ENCODE measurements around the gene GARNL3. TPM values are rescaled to one million over a fixed set of nuclear protein-coding genes. Genes with fewer than 3 reads are reported as not detected.

Gene GARNL3
- total RNA-seq, 6 experiments from 2014 or later, result 0.27 to 0.73 (median 0.57) TPM

- no peak overlapping the region for H3K4me3 Mint-ChIP-seq
- no peaks in the 10 kb centered on the region for H3K36me3 Mint-ChIP-seq (ENCODE audit: low read depth)
- H3K27me3 Mint-ChIP-seq (ENCODE audit: insufficient read depth), result peaks cover 11% of the 10 kb centered on the region
- H3K9me3 Mint-ChIP-seq, result no peaks in the 10 kb centered on the region; the same call in 1 of the 2 replicates
- no peak overlapping the region for H3K27ac Mint-ChIP-seq
- TF ChIP-seq, protein P1, sequence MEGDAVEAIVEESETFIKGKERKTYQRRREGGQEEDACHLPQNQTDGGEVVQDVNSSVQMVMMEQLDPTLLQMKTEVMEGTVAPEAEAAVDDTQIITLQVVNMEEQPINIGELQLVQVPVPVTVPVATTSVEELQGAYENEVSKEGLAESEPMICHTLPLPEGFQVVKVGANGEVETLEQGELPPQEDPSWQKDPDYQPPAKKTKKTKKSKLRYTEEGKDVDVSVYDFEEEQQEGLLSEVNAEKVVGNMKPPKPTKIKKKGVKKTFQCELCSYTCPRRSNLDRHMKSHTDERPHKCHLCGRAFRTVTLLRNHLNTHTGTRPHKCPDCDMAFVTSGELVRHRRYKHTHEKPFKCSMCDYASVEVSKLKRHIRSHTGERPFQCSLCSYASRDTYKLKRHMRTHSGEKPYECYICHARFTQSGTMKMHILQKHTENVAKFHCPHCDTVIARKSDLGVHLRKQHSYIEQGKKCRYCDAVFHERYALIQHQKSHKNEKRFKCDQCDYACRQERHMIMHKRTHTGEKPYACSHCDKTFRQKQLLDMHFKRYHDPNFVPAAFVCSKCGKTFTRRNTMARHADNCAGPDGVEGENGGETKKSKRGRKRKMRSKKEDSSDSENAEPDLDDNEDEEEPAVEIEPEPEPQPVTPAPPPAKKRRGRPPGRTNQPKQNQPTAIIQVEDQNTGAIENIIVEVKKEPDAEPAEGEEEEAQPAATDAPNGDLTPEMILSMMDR (IDR thresholded peaks at IDR 0.05), result no peak
- no peaks in the 10 kb centered on the region for H3K4me1 Mint-ChIP-seq (ENCODE audit: low read depth)
- DNase-seq, result no peak
Observed at GRCh38 chr9:127280880-127281660, 16.5 kb downstream of the GARNL3 start.

DNA sequence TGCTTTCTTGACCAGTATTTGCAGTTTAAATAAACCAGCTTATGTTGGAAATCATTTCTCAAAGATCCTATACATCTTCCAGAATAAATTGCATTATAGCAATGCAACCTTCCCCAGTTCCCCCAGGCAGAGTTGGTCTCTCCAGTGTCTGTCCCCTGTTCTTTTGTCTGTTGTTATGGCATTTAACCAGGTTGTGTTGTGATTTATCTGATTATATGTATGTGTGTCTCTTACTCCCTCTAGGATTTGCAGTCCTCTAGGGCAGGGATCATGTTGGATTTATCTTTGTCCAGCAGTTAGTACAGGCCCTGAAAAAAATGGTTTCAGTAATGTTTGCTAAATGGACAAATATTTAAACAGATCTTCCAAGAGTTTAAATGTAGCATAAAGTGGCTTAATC, 17.3 kb downstream of the GARNL3 start:
- Mint-ChIP-seq H3K4me3 (no peak overlapping the region), H3K27ac (no peak overlapping the region), H3K27me3 (ENCODE audit: insufficient read depth) (peaks cover 5% of the 10 kb centered on the region), H3K9me3 (no peaks in the 10 kb centered on the region; the same call in 1 of the 2 replicates), H3K36me3 (ENCODE audit: low read depth) (no peaks in the 10 kb centered on the region), H3K4me1 (ENCODE audit: low read depth) (no peaks in the 10 kb centered on the region)
- TF ChIP-seq, protein P1 (IDR thresholded peaks at IDR 0.05), result no peak
- DNase-seq, result no peak

- DNase-seq, result no peak
- Mint-ChIP-seq H3K27ac (no peak overlapping the region), H3K27me3 (ENCODE audit: insufficient read depth) (peaks cover 5% of the 10 kb centered on the region), H3K4me1 (ENCODE audit: low read depth) (no peaks in the 10 kb centered on the region), H3K9me3 (no peaks in the 10 kb centered on the region; the same call in 1 of the 2 replicates), H3K36me3 (ENCODE audit: low read depth) (no peaks in the 10 kb centered on the region), H3K4me3 (no peak overlapping the region)
- TF ChIP-seq, protein P1 (IDR thresholded peaks at IDR 0.05), result no peak
Observed at GRCh38 chr9:127282611-127283010, 18.0 kb downstream of the GARNL3 start.

DNA sequence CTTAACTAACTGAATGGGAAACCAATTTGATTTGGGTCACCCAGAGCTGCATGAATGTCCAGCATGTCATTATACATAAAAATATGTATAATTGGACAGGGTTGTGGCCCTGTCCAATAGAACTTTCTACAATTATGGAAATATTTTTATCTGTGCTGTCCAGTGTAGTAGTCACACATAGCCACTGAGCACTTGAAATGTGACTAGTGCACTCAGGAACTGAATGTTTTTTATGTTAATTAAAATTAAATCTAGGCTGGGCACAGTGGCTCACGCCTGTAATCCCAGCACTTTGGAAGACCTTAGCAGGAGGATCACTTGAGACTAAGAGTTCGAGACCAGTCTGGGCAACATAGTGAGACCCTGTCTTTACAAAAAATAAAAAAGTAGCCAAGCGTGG, 18.6 kb downstream of the GARNL3 start:
- TF ChIP-seq, protein P1 (IDR thresholded peaks at IDR 0.05), result no peak
- no peaks in the 10 kb centered on the region; the same call in 1 of the 2 replicates for H3K9me3 Mint-ChIP-seq
- no peak overlapping the region for H3K27ac Mint-ChIP-seq

DNA sequence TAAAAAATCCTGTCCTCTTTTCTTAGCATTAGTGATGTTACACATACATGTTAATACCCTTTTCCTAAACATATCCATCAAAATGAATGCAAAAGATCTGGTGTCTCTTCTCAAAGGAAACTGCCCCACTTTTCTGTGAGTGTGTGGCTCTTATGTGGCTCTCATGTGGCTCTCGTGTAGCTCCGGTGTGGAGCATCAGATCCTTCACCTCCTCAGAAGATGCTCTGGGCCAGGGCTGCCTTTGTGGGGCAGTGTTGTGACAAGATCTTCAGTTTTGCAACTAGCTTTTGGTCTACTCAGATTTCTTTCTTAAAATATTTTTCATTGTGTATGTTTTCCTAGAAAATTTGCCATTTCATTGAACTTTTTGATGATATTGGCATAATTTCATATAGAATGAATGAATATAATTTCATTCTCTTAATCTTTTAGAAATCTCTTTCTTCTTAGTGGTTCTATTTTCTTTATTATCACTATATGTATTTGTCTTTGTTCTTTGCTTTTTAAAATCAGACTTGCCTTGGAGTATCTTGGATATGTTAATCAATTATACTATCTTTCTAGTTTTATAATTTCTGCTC, 19.4 kb downstream of the GARNL3 start:
- TF ChIP-seq, protein P1 (IDR thresholded peaks at IDR 0.05), result peak; percentile 65
- DNase-seq, result peak; percentile 31

More for the DNA sequence above, 18.6 kb downstream of the GARNL3 start:
- DNase-seq, result no peak
- no peaks in the 10 kb centered on the region for H3K4me1 Mint-ChIP-seq (ENCODE audit: low read depth)
- H3K4me3 Mint-ChIP-seq, result no peak overlapping the region
- no peaks in the 10 kb centered on the region for H3K36me3 Mint-ChIP-seq (ENCODE audit: low read depth)
- peaks cover 6% of the 10 kb centered on the region for H3K27me3 Mint-ChIP-seq (ENCODE audit: insufficient read depth)

More for the DNA sequence above, 19.4 kb downstream of the GARNL3 start:
- no peaks in the 10 kb centered on the region for H3K4me1 Mint-ChIP-seq (ENCODE audit: low read depth)
- H3K36me3 Mint-ChIP-seq (ENCODE audit: low read depth), result no peaks in the 10 kb centered on the region
- no peak overlapping the region for H3K4me3 Mint-ChIP-seq
- H3K27ac Mint-ChIP-seq, result no peak overlapping the region
- peaks cover 9% of the 10 kb centered on the region for H3K27me3 Mint-ChIP-seq (ENCODE audit: insufficient read depth)
- no peaks in the 10 kb centered on the region; the same call in 1 of the 2 replicates for H3K9me3 Mint-ChIP-seq

Data from HFFc6 (cell line).